Mesenteric fat pad (tissue), 1 donor: ENCODE results near the gene TMEM41B. TPM values are rescaled to one million over a fixed set of nuclear protein-coding genes. Genes with fewer than 3 reads are reported as not detected.
"Not testable (repeated sequence)": the region's sequence is repeated elsewhere in the genome, so short reads cannot be mapped to it uniquely, and the experiment has no call there.

ENCODE experiments used
- DNase-seq: peaks from one replicate; pipeline ENCODE4 v3.0.0-alpha.2; 2020; ENCODE audit warnings: low spot score
- total RNA-seq: library from RNA; stranded (reverse); fragmentation: NEBNext Ultra II Directional; extraction: Animal tissue kit (Norgen Biotek cat#: 25700); gene quantifications from one replicate; pipeline ENCODE4 v1.2.1, GENCODE V29; 2021
- donor health status: DM: yes; HTN: yes; CAD: no.

TMEM41B gene
- total RNA-seq, 1 donor from 2014 or later, result 17.3 TPM

GRCh38 chr11:9260838-9261146 is 53.6 kb downstream of the TMEM41B start:
- DNase-seq, result not testable (repeated sequence)

GRCh38 chr11:9259981-9260837 is 54.2 kb downstream of the TMEM41B start:
- DNase-seq, result no peak

- DNase-seq, result not testable (repeated sequence)
Observed at GRCh38 chr11:9258279-9258678, 56.1 kb downstream of the TMEM41B start.

GRCh38 chr11:9254416-9254815 is 60.0 kb downstream of the TMEM41B start:
- DNase-seq, result no peak

DNA sequence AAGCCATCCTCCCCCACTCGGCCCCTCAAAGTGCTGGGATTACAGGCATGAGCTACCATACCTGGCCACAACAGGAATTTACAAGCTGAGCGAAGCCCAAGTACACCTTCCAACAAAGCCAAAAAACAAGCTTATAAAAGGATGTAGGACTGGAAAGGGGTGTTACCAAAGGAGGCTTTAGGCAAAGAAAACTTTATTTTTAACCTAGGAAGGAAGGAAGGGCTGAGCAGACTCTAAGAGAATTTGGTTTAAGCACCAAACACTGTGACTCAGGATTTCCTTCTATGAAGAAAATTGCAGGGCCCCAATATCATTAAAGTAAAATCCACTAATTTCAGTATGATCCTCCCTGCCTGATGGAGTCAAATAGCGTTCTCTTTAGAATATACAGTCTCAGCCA is 61.3 kb downstream of the TMEM41B start:
- no peak for DNase-seq

DNA sequence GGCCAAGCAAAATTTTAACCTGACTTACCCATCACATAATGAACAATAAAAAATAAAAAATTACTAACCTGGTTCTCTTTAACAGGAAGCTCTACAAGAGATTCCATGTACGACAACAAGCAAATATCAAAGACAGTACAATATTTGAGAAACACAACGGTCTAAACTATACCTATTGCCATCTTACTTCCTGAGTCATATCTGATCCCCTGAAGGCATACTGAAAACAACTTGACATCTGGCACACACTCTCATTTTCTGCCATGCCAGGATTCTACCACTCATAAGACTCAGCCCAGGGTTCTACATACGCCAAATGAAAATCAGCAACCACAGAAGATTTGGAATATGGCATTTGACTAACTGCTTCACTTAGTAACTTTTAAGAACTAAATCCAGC is 63.1 kb downstream of the TMEM41B start:
- DNase-seq, result no peak

- DNase-seq, result no peak
Observed at GRCh38 chr11:9250139-9250582, 64.2 kb downstream of the TMEM41B start.

DNA sequence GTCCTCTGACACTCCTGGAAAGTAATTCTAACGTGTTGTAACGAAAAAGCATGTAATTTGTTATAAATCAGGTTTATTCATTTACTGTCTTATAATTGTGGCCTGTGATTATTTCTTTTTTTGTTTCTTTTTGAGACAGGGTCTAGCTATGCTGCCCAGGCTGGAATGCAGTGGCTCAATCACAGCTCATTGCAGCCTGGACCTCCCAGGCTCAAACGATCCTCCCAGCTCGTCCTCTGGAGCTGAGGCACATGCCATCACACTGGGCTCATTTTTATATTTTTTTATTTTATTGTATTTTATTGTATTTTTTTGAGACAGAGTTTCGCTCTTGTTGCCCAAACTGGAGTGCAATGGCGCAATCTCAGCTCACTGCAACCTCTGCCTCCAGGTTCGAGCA is 65.1 kb downstream of the TMEM41B start:
- DNase-seq, result no peak

DNA sequence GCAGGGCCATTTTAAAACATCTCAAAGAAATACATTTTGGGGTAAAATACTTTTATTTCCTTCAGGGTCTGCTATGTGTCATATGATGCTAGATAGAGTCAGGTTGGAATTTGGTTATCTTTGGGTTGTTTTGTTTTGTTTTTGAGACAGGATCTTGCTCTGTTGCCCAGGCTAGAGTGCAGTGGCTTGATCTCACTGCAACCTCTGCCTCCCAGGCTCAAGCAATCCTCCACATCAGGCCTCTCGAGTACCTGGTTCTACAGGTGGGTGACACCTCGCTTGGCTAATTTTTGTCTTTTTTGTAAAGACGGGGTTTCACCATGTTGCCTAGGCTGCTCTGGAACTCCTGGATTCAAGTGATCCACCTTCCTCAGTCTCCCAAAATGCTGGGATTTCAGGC is 66.5 kb downstream of the TMEM41B start:
- DNase-seq, result no peak

DNA sequence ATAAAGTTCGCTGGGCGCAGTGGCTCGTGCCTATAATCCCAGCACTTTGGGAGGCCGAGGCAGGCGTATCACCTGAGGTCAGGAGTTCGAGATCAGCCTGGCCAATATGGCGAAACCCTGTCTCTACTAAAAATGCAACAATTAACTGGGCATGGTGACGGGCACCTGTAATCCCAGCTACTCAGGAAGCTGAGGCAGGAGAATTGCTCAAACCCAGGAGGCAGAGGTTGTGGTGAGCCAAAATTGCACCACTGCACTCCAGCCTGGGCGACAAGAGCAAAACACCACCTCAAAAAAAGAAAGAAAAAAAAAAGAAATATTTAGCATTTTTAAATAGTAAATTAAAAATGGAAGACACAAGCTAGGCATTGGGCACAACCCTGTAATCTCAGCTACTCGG is 78.2 kb downstream of the TMEM41B start:
- DNase-seq, result not testable (repeated sequence)

GRCh38 chr11:9232482-9232881 is 81.9 kb downstream of the TMEM41B start:
- no peak for DNase-seq

DNA sequence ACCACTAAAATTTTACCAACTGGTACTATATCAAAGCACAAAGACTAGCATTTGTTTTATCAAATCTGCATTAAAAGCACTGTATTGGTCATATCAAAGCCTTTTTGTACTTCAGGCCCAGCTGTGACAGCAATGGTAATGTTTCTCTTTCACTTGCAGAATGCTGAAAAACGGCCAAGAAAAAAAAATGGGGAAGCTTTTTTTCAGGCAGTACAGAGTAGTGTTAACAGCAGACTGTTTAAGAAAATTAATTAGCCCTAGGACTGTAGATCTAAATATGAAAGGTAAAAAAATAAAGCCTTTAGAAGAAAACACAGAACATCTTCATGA is 82.6 kb downstream of the TMEM41B start:
- no peak for DNase-seq

Other genes starting within 250 kb of the TMEM41B start
- gene SCUBE2, start 223.0 kb downstream of the TMEM41B start, total RNA-seq, result 29.2 TPM
- gene DENND5A, start 49.2 kb downstream of the TMEM41B start, total RNA-seq, result 123 TPM
- 135 TPM for gene IPO7, start 70.1 kb upstream of the TMEM41B start, total RNA-seq
- 38.2 TPM for gene ZNF143, start 146.4 kb upstream of the TMEM41B start, total RNA-seq